Smooth muscle cell of the brain vasculature (primary cell): ENCODE results near the gene ASPN.
A peak's percentile ranks its signal among the peaks of the same experiment; 100 is the strongest.

ENCODE experiments used
- DNase-seq: peaks from one replicate; pipeline ENCODE4 v3.0.0-alpha.2; 2012; ENCODE audit warnings: low read depth, low spot score

ASPN gene

GRCh38 chr9:92506184-92506857 is 24.0 kb upstream of the ASPN start:
- DNase-seq: peak; percentile 23

GRCh38 chr9:92504881-92505280 is 22.6 kb upstream of the ASPN start:
- no peak for DNase-seq

GRCh38 chr9:92503156-92503555 is 20.9 kb upstream of the ASPN start:
- no peak for DNase-seq

GRCh38 chr9:92501671-92502393 is 19.5 kb upstream of the ASPN start:
- DNase-seq: no peak

- no peak for DNase-seq
Observed at GRCh38 chr9:92500725-92501124, 18.4 kb upstream of the ASPN start.

- no peak for DNase-seq
Observed at GRCh38 chr9:92499701-92500100, 17.4 kb upstream of the ASPN start.

GRCh38 chr9:92496396-92497176 is 14.3 kb upstream of the ASPN start:
- no peak for DNase-seq

GRCh38 chr9:92494856-92495255 is 12.6 kb upstream of the ASPN start:
- no peak for DNase-seq

- no peak for DNase-seq
Observed at GRCh38 chr9:92493749-92494387, 11.6 kb upstream of the ASPN start.

- DNase-seq: no peak
Observed at GRCh38 chr9:92492781-92493401, 10.6 kb upstream of the ASPN start.

GRCh38 chr9:92488681-92489550 is 6.6 kb upstream of the ASPN start:
- no peak for DNase-seq

- DNase-seq: no peak
Observed at GRCh38 chr9:92486371-92486770, 4.1 kb upstream of the ASPN start.

GRCh38 chr9:92484563-92484962 is 2.3 kb upstream of the ASPN start:
- DNase-seq: no peak

- no peak for DNase-seq
Observed at GRCh38 chr9:92483627-92484545, 1.6 kb upstream of the ASPN start.

- no peak for DNase-seq
Observed at GRCh38 chr9:92482805-92483204, 499 bp upstream of the ASPN start.

GRCh38 chr9:92480986-92481633 is 1.2 kb downstream of the ASPN start:
- DNase-seq: no peak

- no peak for DNase-seq
Observed at GRCh38 chr9:92480291-92480771, 2.0 kb downstream of the ASPN start.

GRCh38 chr9:92479346-92479745 is 3.0 kb downstream of the ASPN start:
- no peak for DNase-seq

- no peak for DNase-seq
Observed at GRCh38 chr9:92478783-92479182, 3.5 kb downstream of the ASPN start.
